Caco-2 (cell line): ENCODE results near the gene NSD1. TPM values are rescaled to one million over a fixed set of nuclear protein-coding genes. Genes with fewer than 3 reads are reported as not detected.

Experiments used
- BruUV-seq: library from RNA; stranded (reverse); fragments of 400-500 nt; replicated peaks from 2 replicates; lab custom pipeline; 2021; lab: Mats Ljungman, UMichigan
- CTCF ChIA-PET: fragments of 300-600 bp; sonication (Branson Sonifier 250); formaldehyde crosslinking; loops from one replicate; lab custom pipeline; 2022; ENCODE audit warnings: antibody characterized with exemption; lab: Charles Lee
- POLR2A ChIA-PET: fragments of 300-600 bp; sonication (Branson Sonifier 250); formaldehyde crosslinking; loops from one replicate; lab custom pipeline; 2022; ENCODE audit warnings: antibody characterized with exemption; lab: Charles Lee
- DNase-seq, 2 experiments: peaks; one replicate each; pipeline versions ENCODE4 v3.0.0 to v3.0.0-alpha.2; 2020 to 2022
- H3K27me3 ChIP-seq: replicated peaks from 2 replicates; pipeline ENCODE4 v1.6.0; 2011; ENCODE audit warnings: low read length; ENCODE audit not compliant: control insufficient read depth, insufficient read depth
- H3K36me3 ChIP-seq: 2 replicates; pipeline ENCODE4 v1.5.1; 2011; ENCODE audit warnings: low read length; ENCODE audit not compliant: control insufficient read depth, insufficient read depth
- H3K4me1 ChIP-seq: fragments of 250-450 bp; sonication (Bioruptor Pico); 2 replicates; pipeline ENCODE4 v1.5.1; 2020; ENCODE audit warnings: mild to moderate bottlenecking
- H3K4me3 ChIP-seq: 2 replicates; pipeline ENCODE4 v1.5.1; 2011; ENCODE audit warnings: low read depth, mild to moderate bottlenecking, control low read depth, low read length
- H3K9me3 ChIP-seq: fragments of 250-450 bp; sonication (Bioruptor Pico); 2 replicates; pipeline ENCODE4 v1.5.1; 2020; ENCODE audit warnings: mild to moderate bottlenecking, moderate library complexity
- H3K27ac Mint-ChIP-seq: one replicate; pipeline ENCODE4 v1.8.0; 2022; ENCODE audit warnings: mixed read lengths; ENCODE audit not compliant: unreplicated experiment
- H3K27me3 Mint-ChIP-seq: one replicate; pipeline ENCODE4 v1.8.0; 2022; ENCODE audit warnings: mixed read lengths; ENCODE audit not compliant: insufficient read depth, unreplicated experiment
- H3K36me3 Mint-ChIP-seq: one replicate; pipeline ENCODE4 v1.8.0; 2022; ENCODE audit warnings: mild to moderate bottlenecking, mixed read lengths; ENCODE audit not compliant: insufficient read depth, unreplicated experiment
- H3K4me1 Mint-ChIP-seq: one replicate; pipeline ENCODE4 v1.8.0; 2022; ENCODE audit warnings: low read depth, mixed read lengths; ENCODE audit not compliant: unreplicated experiment
- H3K4me3 Mint-ChIP-seq: one replicate; pipeline ENCODE4 v1.8.0; 2022; ENCODE audit warnings: mild to moderate bottlenecking, moderate library complexity, mixed read lengths; ENCODE audit not compliant: unreplicated experiment
- H3K9me3 Mint-ChIP-seq: one replicate; pipeline ENCODE4 v1.8.0; 2022; ENCODE audit warnings: mixed read lengths; ENCODE audit not compliant: unreplicated experiment
- CTCF ChIP-seq, 2 experiments: fragments of 200-600 bp in 1 of 2; IDR thresholded peaks; 1 replicate in 1 of 2; 2 replicates in 1 of 2; pipeline versions ENCODE4 v1.5.1 to v1.8.0; 2011 to 2022; ENCODE audit warnings: antibody characterized with exemption in 1 of 2, control low read depth in 1 of 2, inconsistent platforms in 1 of 2, low read depth in 1 of 2, low read length in 1 of 2, mild to moderate bottlenecking in 1 of 2, moderate library complexity in 1 of 2; ENCODE audit not compliant: insufficient read depth in 1 of 2, severe bottlenecking in 1 of 2, unreplicated experiment in 1 of 2
- intact Hi-C: fragments of 100-400 bp; cut with micrococcal nuclease; formaldehyde crosslinking; loops from one replicate; pipeline ENCODE4 v1.10.0; 2022; ENCODE audit not compliant: unreplicated experiment
- total RNA-seq: library from RNA; stranded (reverse); gene quantifications from 2 replicates; pipeline ENCODE4 v1.2.3, GENCODE V29; 2022

NSD1 gene
- total RNA-seq, 1 experiment from 2014 or later, result 67.4 TPM

GRCh38 chr5:177189416-177189815, 55.8 kb downstream of the NSD1 start:
- DNase-seq, result no peak
- H3K4me1 Mint-ChIP-seq, result no peaks in the 10 kb centered on the region
- intact Hi-C loops, result no loop called here
- Histone ChIP-seq H3K27me3 (no peaks in the 10 kb centered on the region), H3K4me1 (no peaks in the 10 kb centered on the region), H3K4me3 (no peak overlapping the region), H3K9me3 (no peaks in the 10 kb centered on the region), H3K36me3 (no peaks in the 10 kb centered on the region)
- POLR2A ChIA-PET, result no interaction called here
- no peaks in the 10 kb centered on the region for H3K9me3 Mint-ChIP-seq
- no peak overlapping the region for H3K4me3 Mint-ChIP-seq
- CTCF ChIA-PET, result no interaction called here
- H3K36me3 Mint-ChIP-seq, result peaks cover 9% of the 10 kb centered on the region
- H3K27me3 Mint-ChIP-seq, result no peaks in the 10 kb centered on the region
- BruUV-seq, result no TSS peak
- H3K27ac Mint-ChIP-seq, result no peak overlapping the region
- no peak for TF ChIP-seq CTCF (IDR thresholded peaks at IDR 0.05; ENCODE audit: insufficient read depth in 1 of 2, low read depth in 1 of 2, low read length in 1 of 2, severe bottlenecking in 1 of 2, unreplicated experiment in 1 of 2)

GRCh38 chr5:177189965-177190364, 56.4 kb downstream of the NSD1 start:
- no TSS peak for BruUV-seq
- TF ChIP-seq CTCF (IDR thresholded peaks at IDR 0.05; ENCODE audit: insufficient read depth in 1 of 2, low read depth in 1 of 2, low read length in 1 of 2, severe bottlenecking in 1 of 2, unreplicated experiment in 1 of 2), result no peak
- POLR2A ChIA-PET, result no interaction called here
- H3K27me3 Mint-ChIP-seq, result no peaks in the 10 kb centered on the region
- H3K9me3 Mint-ChIP-seq, result no peaks in the 10 kb centered on the region
- no peak for DNase-seq
- no peak overlapping the region for H3K4me3 Mint-ChIP-seq
- peaks cover 14% of the 10 kb centered on the region for H3K36me3 Mint-ChIP-seq
- no peaks in the 10 kb centered on the region for H3K9me3 ChIP-seq
- no peaks in the 10 kb centered on the region for H3K36me3 ChIP-seq
- intact Hi-C loops, result no loop called here
- H3K4me1 Mint-ChIP-seq, result no peaks in the 10 kb centered on the region
- no peak overlapping the region for H3K4me3 ChIP-seq
- CTCF ChIA-PET, result no interaction called here
- no peaks in the 10 kb centered on the region for H3K27me3 ChIP-seq
- H3K27ac Mint-ChIP-seq, result no peak overlapping the region
- no peaks in the 10 kb centered on the region for H3K4me1 ChIP-seq

- no peak overlapping the region for H3K4me3 Mint-ChIP-seq
- H3K27ac Mint-ChIP-seq, result no peak overlapping the region
- intact Hi-C loops, result no loop called here
- Histone ChIP-seq H3K4me3 (no peak overlapping the region), H3K36me3 (no peaks in the 10 kb centered on the region), H3K9me3 (no peaks in the 10 kb centered on the region), H3K27me3 (no peaks in the 10 kb centered on the region), H3K4me1 (no peaks in the 10 kb centered on the region)
- H3K4me1 Mint-ChIP-seq, result no peaks in the 10 kb centered on the region
- CTCF ChIA-PET, result no interaction called here
- H3K9me3 Mint-ChIP-seq, result no peaks in the 10 kb centered on the region
- no peak for TF ChIP-seq CTCF (IDR thresholded peaks at IDR 0.05; ENCODE audit: insufficient read depth in 1 of 2, low read depth in 1 of 2, low read length in 1 of 2, severe bottlenecking in 1 of 2, unreplicated experiment in 1 of 2)
- H3K36me3 Mint-ChIP-seq, result peaks cover 29% of the 10 kb centered on the region
- POLR2A ChIA-PET, result interaction anchor here (0.6 kb wide), 1 partner anchor 42 kb away, joined by 4 read pairs; no protein-coding TSS in a partner anchor
- no TSS peak for BruUV-seq
- peak; percentile 11 to 41 for DNase-seq
- no peaks in the 10 kb centered on the region for H3K27me3 Mint-ChIP-seq
Observed at GRCh38 chr5:177194268-177194667, 60.7 kb downstream of the NSD1 start.
